Measurements from ENCODE around the gene KIAA0513. TPM values are rescaled to one million over a fixed set of nuclear protein-coding genes. Genes with fewer than 3 reads are reported as not detected.
A peak's percentile ranks its signal among the peaks of the same experiment; 100 is the strongest.

KIAA0513 gene
- total RNA-seq, 2 experiments from 2014 or later: 9.0 to 10.9 TPM

- TF ChIP-seq CTCF (IDR thresholded peaks at IDR 0.05): no peak
- ChIA-PET POLR2A (interaction anchor here (0.7 to 1.1 kb wide), 2 partner anchors 30 to 888 kb away, joined by 3 to 4 read pairs; partner anchors contain the start of gene KIAA0513), CTCF (interaction anchor here (0.7 to 2.2 kb wide), 4 partner anchors 9 to 46 kb away, joined by 4 to 12 read pairs (median 6); partner anchors contain the start of genes KIAA0513 and ZDHHC7)
- no peaks in the 10 kb centered on the region for H3K36me3 Mint-ChIP-seq (ENCODE audit: low read depth)
- Histone ChIP-seq H3K27me3 (ENCODE audit: control insufficient read depth in 1 of 2, insufficient read depth in 2 of 2, low read length in 2 of 2) (no peaks in the 10 kb centered on the region), H3K4me3 (ENCODE audit: low read length) (no peak overlapping the region), H3K27ac (ENCODE audit: low read depth in 1 of 2, low read length in 2 of 2) (peak overlapping the region in 1 of 2 donors; percentile 68), H3K9me3 (ENCODE audit: control insufficient read depth in 1 of 2, insufficient read depth in 1 of 2, low read length in 2 of 2) (no peaks in the 10 kb centered on the region), H3K36me3 (ENCODE audit: insufficient read depth, low read length) (no peaks in the 10 kb centered on the region), H3K4me1 (ENCODE audit: insufficient read depth, low read length) (peaks cover 48% of the 10 kb centered on the region)
- ATAC-seq (ENCODE audit: poor library complexity): no peak
- H3K4me3 Mint-ChIP-seq: peak overlapping the region; percentile 71
- H3K27ac Mint-ChIP-seq: peak overlapping the region; percentile 92
- intact Hi-C loops (cut with DNase I, micrococcal nuclease): loop anchor here in 1 of 2 experiments (2.0 to 5.0 kb wide), 2 partner anchors 27 to 45 kb away; partner anchors contain the start of gene ZDHHC7
- H3K9me3 Mint-ChIP-seq: no peaks in the 10 kb centered on the region
- no peak for DNase-seq
- no peaks in the 10 kb centered on the region for H3K27me3 Mint-ChIP-seq
- peaks cover 63% of the 10 kb centered on the region for H3K4me1 Mint-ChIP-seq (ENCODE audit: low read depth)
Measured at GRCh38 chr16:85057212-85057889, 29.8 kb downstream of the KIAA0513 start.

- peaks cover 68% of the 10 kb centered on the region for H3K4me1 Mint-ChIP-seq (ENCODE audit: low read depth)
- no peak for TF ChIP-seq CTCF (IDR thresholded peaks at IDR 0.05)
- H3K4me3 Mint-ChIP-seq: peak overlapping the region; percentile 71
- intact Hi-C loops (cut with DNase I, micrococcal nuclease): loop anchor here in 1 of 2 experiments (2.0 to 5.0 kb wide), 2 partner anchors 27 to 46 kb away; partner anchors contain the start of gene ZDHHC7
- Histone ChIP-seq H3K4me1 (ENCODE audit: insufficient read depth, low read length) (peaks cover 54% of the 10 kb centered on the region), H3K9me3 (ENCODE audit: control insufficient read depth in 1 of 2, insufficient read depth in 1 of 2, low read length in 2 of 2) (no peaks in the 10 kb centered on the region), H3K4me3 (ENCODE audit: low read length) (no peak overlapping the region), H3K36me3 (ENCODE audit: insufficient read depth, low read length) (no peaks in the 10 kb centered on the region), H3K27me3 (ENCODE audit: control insufficient read depth in 1 of 2, insufficient read depth in 2 of 2, low read length in 2 of 2) (no peaks in the 10 kb centered on the region), H3K27ac (ENCODE audit: low read depth in 1 of 2, low read length in 2 of 2) (peak overlapping the region in 1 of 2 donors; percentile 53)
- no peaks in the 10 kb centered on the region for H3K36me3 Mint-ChIP-seq (ENCODE audit: low read depth)
- ChIA-PET CTCF (interaction anchor here (0.7 to 1.2 kb wide), 2 partner anchors 9 to 47 kb away, joined by 4 to 5 read pairs; partner anchors contain the start of gene ZDHHC7), POLR2A (interaction anchor here (0.7 to 1.6 kb wide), 5 partner anchors 28 to 887 kb away, joined by 3 to 4 read pairs (median 3); partner anchors contain the start of gene KIAA0513)
- no peaks in the 10 kb centered on the region for H3K9me3 Mint-ChIP-seq
- no peaks in the 10 kb centered on the region for H3K27me3 Mint-ChIP-seq
- no peak for ATAC-seq (ENCODE audit: poor library complexity)
- H3K27ac Mint-ChIP-seq: peak overlapping the region; percentile 92
- DNase-seq: no peak
Measured at GRCh38 chr16:85057948-85058347, 30.4 kb downstream of the KIAA0513 start.

- H3K4me1 Mint-ChIP-seq (ENCODE audit: low read depth): peaks cover 68% of the 10 kb centered on the region
- DNase-seq: no peak
- no peaks in the 10 kb centered on the region for H3K9me3 ChIP-seq (ENCODE audit: control insufficient read depth in 1 of 2, insufficient read depth in 1 of 2, low read length in 2 of 2)
- peaks cover 55% of the 10 kb centered on the region for H3K4me1 ChIP-seq (ENCODE audit: insufficient read depth, low read length)
- H3K4me3 Mint-ChIP-seq: no peak overlapping the region
- no peaks in the 10 kb centered on the region for H3K27me3 Mint-ChIP-seq
- ChIA-PET POLR2A (interaction anchor here (0.8 to 1.6 kb wide), 5 partner anchors 10 to 48 kb away, joined by 3 to 4 read pairs (median 3); partner anchors contain the start of gene ZDHHC7), CTCF (no interaction called here)
- no peaks in the 10 kb centered on the region for H3K36me3 Mint-ChIP-seq (ENCODE audit: low read depth)
- TF ChIP-seq CTCF (IDR thresholded peaks at IDR 0.05): no peak
- H3K9me3 Mint-ChIP-seq: no peaks in the 10 kb centered on the region
- intact Hi-C loops (cut with DNase I, micrococcal nuclease): loop anchor here in 1 of 2 experiments (5.0 kb wide), 1 partner anchor 47 kb away; the partner anchor contains the start of gene ZDHHC7
- H3K27ac ChIP-seq (ENCODE audit: low read depth in 1 of 2, low read length in 2 of 2): no peak overlapping the region
- H3K4me3 ChIP-seq (ENCODE audit: low read length): no peak overlapping the region
- no peak for ATAC-seq (ENCODE audit: poor library complexity)
- H3K36me3 ChIP-seq (ENCODE audit: insufficient read depth, low read length): no peaks in the 10 kb centered on the region
- H3K27me3 ChIP-seq (ENCODE audit: control insufficient read depth in 1 of 2, insufficient read depth in 2 of 2, low read length in 2 of 2): no peaks in the 10 kb centered on the region
- H3K27ac Mint-ChIP-seq: peak overlapping the region; percentile 92
Measured at GRCh38 chr16:85058909-85059308, 31.3 kb downstream of the KIAA0513 start.

Data from CD4-positive, alpha-beta T cell (primary cell).